Measurements from ENCODE around the gene PCARE.

Gene PCARE

DNA sequence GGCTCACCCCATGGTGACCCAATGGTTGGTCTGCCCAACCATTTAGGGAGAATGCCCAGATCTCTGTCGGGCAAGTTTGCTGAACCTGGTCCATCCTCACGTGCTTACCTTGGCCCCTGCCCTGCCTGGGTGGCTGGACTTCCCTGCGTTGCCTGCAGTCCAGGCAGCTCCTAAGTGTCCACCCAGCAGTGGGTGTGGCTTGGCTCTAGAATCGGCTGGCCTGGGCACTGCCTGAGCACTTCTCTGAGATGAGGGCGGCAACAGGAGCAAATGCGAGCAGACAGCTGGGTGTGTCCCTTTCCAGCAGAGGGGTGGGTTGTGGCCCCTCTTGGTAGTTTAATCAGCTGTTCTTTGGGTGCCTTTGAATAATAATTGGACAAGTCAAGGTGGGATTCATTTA lies 11.3 kb downstream of the PCARE start:
- DNase-seq (ENCODE audit: low spot score) = no peak

DNA sequence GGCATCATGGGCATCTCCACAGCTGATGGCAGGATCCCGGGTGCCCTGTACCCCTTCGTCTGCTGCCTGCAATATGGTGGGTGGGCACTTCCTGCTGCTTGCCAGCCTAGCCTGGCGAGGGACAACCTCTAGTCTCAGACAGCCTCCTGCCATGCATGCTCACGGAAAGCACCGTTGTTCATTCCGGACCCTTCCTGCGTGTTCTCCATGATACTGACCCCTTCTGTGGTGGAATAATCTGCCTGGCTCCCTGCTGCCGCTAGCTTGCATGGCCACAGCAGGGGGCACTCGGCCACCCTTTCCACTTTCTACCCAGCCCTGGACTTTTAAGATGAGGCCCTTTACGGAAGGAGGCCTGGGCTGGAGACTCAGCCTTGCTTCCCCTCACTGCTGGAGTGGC lies 12.0 kb downstream of the PCARE start:
- DNase-seq (ENCODE audit: low spot score) = no peak

DNA sequence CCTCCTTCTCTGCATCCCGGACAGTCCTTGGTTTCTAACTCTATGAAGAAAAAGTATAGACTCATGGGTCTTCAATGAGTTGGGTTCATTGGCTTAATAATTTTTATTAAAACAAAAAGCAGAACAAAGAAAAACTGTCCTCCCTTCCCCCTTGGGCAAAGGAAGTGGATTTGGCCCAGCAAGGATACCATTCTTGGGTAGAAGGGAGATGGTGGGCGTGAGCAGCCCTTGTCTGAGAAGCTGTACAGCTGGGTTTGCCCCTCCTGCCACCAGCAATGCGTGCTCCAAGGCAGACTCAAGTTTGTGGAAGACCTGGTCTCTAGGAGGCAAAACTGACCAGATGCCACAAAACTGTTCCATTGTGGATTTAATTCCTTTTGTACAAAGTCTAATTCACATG lies 12.7 kb downstream of the PCARE start:
- DNase-seq (ENCODE audit: low spot score) = no peak

DNA sequence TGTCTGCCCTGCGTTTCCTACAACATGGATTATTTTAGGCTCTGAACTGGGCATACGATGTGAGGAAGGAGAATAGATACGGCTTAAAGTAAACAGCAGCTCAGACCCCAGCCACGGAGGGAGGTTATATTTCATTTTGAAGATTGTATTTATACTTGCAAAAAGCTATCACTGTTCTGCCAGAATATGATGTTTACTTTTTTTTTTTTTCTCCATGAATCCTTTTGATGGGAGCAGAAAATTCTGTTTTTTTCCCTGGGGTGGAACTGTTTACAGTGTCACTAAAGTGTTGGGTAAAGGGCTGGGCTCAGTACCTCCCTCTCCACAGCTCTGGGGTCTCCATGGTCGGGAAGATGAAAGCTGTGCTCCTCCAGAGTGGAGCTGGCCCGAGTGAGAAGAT lies 13.1 kb downstream of the PCARE start:
- no peak for DNase-seq (ENCODE audit: low spot score)

DNA sequence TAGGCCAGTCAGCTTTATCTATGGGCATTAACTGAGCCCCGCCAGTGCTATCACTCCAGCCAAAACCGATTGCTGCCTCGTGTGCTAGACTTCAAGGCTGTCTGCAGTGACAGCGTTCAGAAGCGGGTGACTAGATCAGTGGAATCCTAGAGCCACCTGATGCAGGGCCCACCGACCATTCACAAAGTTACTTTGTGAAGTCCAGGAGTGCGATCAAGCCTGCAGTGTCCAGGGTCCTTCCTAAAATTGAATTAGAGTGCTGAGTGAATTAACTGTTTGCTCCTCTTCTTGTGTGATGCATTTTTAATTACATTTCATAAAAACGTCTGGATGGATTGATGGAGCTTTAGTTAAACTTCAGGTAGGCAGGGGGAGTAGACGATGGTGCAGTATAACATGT lies 13.9 kb downstream of the PCARE start:
- no peak for DNase-seq (ENCODE audit: low spot score)

DNA sequence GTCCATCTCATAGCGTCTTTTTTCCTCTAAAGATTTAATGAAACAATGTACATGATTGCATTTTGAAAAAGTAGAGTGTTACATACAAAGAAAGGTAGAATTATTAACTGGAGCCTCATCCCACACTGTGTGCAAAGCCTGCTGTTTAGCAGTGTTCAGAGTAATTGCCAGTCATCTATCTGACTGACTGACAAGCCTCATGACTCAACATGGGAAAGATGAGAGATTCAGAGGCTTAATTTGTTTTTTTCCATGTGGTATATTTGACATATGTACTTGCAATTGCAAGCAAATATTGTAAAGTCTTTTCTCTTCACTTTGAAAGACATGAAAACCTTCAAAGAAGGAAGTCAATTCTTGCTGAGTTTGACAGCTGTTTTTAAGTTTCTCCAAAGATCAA lies 14.7 kb downstream of the PCARE start:
- DNase-seq (ENCODE audit: low spot score) = no peak

DNA sequence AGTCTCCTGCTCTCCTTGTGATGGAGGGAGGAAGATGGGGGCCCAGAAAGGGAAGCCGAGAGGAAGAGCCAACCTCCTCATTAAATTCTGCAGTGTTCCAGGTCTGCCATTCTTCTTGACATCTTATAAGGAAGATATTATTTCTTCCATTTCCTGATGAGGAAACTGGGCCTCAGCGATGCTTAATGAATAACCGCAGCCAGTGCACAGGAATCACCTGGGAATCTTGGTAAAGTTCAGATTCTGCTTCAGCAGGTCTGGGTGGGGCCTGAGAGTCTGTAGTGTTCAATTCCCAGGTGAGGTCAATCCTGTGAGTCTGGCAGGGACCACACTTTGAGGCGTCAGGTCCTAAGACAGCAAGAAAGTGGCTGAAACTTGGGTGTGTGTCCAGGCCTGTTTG lies 17.3 kb downstream of the PCARE start:
- no peak for DNase-seq (ENCODE audit: low spot score)

DNA sequence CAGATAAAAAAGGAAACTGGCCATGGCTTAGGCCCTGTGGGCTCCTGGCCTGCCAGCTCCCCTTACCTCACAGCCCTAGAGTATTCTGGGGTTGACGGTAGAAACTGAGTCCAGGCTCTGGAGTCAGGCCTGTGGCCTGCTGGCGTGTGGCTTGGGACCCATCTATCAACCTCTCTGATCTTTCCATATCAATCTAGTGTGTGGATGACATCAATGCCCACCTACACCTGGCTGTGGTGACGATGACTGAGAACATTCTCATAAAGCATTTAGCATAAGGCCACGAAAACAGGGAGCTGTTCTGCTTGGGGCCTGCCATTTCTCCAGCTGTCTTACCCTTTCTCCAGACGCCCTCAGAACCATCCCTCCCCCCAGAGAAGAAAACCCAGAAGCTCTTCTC lies 17.9 kb downstream of the PCARE start:
- DNase-seq (ENCODE audit: low spot score) = no peak

DNA sequence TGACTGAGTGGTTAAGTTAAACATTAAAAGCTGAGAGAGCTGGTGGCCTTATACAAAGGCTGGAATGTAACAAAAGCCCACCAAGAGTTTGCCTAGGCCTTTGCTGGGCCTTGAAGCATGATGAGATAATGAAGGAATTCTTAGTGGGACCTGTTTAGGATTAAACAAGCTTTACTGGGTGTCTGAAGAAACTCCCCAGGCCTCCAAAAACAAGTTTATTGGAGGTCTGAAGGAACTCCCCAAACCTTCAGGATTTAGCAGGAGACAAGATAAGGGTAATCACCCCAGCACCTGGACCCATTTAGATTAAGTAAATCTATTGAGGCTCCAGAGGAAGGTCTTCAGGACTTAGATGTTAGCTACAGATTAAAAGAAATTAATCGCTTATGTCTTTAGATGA lies 18.7 kb downstream of the PCARE start:
- no peak for DNase-seq (ENCODE audit: low spot score)

DNA sequence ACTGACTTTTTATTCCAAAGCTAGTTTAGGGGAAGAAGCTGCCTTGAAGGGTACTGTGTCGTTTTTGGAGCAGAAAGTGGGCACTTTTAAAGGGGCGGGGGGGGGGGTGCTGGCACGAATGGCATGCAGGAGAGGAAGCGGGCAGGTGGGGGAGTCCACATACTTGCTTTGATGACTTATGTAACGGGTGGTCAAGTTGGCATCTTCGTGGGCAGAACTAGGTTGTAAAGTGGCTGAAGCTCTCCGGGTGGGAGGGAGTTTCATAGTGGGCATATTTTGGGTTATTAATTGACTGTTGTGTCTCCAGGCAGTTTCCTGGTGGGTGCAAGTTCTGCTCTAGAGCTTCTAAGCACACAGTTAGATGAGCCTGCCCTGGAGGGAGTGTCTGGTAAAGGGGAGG lies 19.9 kb downstream of the PCARE start:
- no peak for DNase-seq (ENCODE audit: low spot score)

DNA sequence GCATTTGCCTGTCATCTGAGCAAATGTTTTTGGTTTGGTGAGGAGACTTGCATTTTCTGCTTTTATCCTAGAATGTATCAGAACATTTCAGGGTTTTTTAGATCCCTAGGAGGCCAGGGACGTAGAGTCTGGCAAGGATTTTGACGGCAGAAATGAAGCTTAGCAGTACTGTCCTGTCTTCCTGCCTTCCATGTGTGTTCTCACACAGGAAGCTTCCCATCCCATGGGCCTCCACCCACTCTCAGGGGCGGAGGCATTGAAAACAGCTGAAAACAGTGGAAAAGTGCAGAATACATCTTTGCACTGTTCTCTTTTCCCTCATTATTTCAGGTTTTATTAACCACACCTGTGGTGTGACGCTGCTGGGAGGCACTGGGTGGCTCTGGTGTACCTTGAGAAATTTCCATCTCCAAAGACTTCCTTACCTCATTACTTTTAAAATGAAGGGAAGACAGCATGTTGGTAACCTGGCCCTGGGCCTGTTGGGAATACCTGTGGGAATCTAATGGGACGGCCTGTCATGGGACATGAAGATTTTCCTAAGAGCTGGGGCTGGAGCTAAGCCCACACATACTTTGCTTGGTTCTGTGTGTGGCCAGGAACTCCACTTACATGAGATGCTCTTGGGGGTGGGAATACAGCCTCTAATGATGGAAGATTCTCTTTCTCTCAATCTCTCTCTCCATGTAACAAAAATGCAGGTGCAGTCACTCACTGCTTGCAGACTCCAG lies 20.5 kb downstream of the PCARE start:
- no peak for DNase-seq (ENCODE audit: low spot score)

DNA sequence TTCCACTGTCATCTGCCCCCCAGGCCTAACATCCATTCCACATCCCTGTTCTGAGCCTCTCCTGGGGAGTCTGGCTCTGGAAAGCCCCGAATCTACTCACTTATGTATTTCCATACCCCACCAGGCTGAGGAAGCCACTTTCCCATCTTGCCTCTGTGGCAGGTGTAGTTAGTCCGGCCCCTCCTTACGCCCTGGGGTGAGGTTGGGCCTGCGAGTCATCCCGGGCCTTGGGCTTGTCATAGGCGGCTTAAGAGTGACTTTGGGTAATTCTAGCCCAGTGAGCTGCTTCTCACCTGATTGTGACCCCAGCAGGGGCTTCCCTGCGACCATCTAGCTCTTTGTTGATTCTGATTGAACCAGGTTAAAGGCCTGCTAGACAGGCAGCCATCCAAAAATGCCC lies 21.1 kb downstream of the PCARE start:
- DNase-seq (ENCODE audit: low spot score) = no peak

DNA sequence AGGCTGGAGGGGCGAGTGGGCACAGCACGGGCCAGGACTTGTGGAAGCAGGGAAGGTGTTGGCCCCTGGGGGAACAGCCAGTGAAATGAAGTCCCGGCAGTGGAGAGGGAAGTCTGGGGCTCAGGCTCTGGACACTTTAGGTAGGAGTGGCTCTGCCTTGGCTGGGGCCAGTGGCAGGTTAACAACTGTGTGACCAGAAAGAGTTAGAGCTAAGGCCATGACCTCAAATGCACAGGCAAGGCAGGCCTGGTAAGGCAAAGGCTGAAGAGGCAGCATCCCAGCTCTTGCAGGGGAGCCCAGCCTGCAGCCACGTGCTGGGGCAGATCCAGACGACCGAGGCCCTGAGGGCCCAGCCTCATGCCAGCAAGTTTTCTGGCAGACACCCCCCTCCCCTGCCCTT lies 21.5 kb downstream of the PCARE start:
- no peak for DNase-seq (ENCODE audit: low spot score)

DNA sequence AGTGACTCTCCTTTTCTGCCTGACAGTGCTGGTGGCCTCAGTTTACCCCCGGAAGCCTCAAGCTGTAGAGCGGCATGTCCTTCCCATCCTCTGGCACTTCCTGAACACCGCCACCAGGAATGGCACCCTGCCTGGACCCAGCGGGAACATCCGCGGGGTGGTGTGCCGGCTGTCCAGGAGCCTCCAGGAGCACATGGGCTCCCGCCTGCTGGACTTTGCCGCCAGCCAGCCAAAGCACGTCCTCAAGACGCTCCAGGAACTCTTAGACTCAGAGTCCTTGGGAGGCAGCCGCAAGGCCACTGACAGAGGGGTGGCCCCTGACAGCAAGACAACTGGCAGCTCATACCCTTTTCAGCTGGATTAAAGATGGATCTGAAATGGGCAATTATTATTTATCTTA lies 22.6 kb downstream of the PCARE start:
- no peak for DNase-seq (ENCODE audit: low spot score)

DNA sequence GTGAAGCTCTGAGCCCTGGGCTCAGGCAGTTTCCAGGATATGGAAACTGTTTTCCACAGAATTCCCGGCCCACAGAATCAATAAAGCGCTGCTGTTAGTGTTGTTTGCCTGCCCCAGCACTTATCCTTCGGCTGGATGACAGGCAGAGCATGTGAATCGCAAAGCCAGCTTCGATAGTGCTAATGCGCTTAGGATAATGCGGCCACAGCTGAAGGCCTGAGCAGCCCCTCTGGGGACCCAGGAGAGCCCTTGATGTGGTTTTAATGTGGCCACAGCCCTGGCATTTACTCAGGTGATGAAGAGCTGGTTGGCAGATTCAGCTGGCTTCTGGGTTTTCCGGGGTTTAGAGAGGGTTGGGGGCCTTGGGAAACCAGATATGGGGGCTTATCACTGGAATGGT lies 23.7 kb downstream of the PCARE start:
- DNase-seq (ENCODE audit: low spot score) = no peak

DNA sequence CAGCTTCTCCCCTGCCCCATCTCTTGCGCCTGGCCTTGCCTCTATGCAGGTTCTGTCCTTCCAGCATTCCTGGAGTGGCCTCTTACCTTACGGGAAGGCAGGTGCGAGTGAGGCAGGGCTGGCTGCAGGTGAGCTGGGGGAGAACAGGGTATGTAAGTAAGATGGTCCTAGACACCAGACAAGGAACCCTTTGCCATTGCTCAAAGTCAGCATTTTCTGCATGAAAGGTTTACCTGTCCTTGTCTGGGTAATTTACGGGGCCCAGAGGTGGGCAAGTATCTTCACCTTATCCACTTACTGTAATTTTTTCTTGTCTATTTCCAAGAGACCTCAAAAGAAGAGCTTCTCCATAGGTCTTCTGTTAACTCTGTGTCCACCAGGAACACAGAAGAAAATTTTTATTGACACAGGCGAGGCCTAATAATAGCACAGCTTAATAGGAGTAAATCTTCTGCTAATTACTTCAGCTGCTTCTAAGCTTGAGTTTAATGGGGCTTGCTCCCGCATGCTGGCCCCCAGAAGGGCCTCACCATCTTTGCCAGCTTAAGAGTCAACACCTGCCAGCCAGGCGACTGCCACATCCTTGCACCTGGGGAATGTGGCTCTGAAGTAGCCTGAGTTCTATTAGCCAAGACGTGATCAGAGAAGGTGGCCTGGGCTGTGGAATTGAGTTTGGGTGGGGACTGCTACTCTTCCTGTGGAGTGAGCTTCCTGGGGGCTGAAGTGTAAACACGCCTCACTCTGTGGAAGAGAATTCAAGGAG lies 27.1 kb downstream of the PCARE start:
- no peak for DNase-seq (ENCODE audit: low spot score)

DNA sequence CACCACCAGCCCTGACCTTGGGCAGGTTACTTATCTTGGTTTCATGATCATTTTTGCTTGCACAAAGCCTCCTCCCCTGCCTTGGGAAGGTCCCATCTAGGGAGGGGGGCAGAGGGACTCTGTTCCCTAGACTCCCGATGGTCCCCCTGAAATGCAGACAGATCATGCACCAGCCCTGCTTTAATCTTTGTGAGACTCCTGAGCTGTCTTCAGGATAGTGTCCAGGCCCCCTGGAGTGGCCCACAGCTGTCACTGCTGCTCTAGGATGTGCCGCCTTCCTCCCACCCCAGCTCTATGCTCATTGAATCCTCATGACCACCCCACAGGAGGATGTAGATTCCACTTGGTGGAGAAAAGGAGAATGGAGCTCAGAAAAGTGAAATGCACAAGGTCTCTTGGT lies 28.0 kb downstream of the PCARE start:
- no peak for DNase-seq (ENCODE audit: low spot score)

DNA sequence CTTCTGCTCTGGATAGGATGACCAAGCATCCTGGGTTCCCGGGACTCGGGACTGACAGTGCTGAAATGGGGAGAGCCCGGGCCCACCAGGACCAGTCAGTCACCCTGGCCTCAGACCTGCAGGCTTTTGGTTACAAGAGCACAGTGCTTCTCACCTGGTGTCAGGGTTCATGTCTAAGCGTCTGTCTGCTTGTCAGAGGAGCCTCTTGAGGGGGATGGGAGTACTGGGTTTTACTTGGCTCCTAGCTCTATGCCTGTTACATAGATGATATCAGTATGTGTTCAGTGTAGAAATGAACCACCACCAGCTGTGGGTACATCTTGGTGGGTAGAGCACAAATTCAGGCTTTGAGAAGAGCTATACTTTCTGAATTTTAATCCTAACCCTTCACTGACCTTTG lies 29.9 kb downstream of the PCARE start:
- DNase-seq (ENCODE audit: low spot score) = no peak

DNA sequence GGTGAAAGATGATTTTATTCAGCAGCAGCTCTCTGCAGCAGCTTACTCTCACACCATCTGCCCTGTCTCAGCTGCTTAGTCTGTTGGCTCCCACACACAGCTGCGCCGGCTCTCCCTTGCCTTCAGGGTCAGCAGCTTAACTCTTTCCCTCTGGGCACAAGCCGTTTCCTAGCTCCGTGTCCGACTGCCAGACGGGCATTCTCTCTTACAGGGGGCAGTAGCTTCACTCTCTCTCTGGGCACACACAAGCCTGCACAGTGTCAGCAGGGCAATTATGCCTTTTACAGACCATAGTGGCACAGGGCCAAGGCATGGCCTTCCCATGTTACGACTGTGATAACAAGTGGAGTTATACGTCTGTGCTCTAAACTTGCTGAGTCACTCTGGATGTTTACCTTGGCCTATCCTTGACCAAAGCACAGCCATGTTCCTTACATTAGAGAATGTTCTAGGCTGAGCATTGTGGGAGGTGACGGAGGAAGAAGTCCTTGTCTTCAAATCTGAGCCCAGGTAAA lies 31.7 kb downstream of the PCARE start:
- peak; percentile 46 for DNase-seq (ENCODE audit: low spot score)

DNA sequence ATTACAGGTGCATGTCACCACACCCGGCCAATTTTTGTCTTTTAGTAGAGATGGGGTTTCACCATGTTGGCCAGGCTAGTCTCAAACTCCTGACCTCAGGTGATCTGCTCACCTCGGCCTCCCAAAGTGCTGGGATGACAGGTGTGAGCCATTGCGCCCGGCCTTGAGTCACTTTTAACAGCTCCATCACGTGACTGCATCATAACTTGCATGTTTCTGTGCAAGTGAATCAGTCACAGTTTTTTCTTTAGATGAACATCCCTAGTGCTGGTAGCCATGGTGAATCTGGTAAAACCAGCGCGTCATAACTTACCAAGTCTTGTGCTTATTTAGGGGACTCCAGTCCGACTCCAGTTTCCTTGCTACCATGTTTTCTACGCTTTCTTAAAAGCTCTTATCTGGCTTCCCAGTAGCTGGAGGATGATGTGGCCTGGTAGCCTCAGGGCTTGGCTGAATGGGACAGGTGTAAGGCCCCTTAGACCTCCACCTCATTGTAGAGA lies 33.1 kb downstream of the PCARE start:
- no peak for DNase-seq (ENCODE audit: low spot score)

DNA sequence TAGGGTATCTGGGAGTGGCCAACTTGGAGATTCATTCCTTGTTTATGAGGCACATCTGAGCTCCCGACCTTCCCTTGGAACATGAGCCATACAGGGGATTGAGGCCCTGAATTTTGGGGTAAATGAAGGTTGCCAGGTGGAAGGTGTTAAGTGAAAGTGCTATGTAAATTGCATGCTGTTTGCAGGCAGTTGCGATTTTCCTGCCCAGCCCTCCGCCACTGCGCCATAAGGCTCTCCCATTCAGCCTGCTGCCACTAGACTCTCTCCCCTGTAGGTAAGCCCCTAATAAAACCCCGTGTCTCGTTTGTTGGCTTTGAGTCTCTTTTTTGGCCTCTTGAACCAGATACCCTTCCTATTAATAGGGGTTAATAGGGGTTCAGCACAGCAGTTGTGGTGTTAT lies 33.8 kb downstream of the PCARE start:
- DNase-seq (ENCODE audit: low spot score) = no peak

DNA sequence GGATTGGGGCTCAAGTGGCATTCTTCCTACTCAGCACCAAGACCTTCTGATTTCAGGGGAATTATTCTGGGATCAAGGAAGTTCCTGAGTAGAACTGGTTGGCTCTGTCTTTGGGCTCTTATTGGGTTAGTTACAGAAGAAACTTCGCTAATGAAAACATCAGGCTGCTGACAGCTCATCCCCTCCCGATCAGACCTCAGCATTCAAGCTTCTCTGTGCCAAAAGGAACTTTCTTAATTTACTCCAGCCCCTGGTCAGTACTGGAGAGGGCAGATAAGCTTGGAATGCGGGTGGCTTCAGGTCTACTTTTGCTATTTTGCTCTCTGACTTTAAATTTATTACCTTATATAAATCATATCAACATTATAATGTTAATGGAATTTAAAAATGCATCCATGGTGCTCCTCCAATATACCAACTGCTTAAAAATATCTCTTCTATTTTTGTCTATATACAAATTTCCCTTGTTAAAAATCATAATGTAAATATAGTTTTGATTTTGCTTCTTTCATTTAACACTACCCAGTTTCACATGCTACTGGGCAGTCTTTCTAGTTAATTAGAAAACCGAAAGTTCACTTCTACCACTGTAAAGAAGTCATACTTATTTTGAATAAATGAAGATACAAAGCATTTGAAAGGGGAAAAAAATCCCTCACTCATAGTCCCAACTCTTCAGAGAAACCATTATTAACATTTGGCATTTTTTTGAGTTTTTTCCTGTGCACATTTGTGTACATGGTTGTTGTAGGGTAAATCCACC lies 34.4 kb downstream of the PCARE start:
- no peak for DNase-seq (ENCODE audit: low spot score)
